ENCODE data around the gene EGLN3.

GRCh38 chr14:33879684-33880286 is 71.1 kb downstream of the EGLN3 start:
- TF ChIP-seq, protein P1, sequence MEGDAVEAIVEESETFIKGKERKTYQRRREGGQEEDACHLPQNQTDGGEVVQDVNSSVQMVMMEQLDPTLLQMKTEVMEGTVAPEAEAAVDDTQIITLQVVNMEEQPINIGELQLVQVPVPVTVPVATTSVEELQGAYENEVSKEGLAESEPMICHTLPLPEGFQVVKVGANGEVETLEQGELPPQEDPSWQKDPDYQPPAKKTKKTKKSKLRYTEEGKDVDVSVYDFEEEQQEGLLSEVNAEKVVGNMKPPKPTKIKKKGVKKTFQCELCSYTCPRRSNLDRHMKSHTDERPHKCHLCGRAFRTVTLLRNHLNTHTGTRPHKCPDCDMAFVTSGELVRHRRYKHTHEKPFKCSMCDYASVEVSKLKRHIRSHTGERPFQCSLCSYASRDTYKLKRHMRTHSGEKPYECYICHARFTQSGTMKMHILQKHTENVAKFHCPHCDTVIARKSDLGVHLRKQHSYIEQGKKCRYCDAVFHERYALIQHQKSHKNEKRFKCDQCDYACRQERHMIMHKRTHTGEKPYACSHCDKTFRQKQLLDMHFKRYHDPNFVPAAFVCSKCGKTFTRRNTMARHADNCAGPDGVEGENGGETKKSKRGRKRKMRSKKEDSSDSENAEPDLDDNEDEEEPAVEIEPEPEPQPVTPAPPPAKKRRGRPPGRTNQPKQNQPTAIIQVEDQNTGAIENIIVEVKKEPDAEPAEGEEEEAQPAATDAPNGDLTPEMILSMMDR (IDR thresholded peaks at IDR 0.05) = no peak
- TF ChIP-seq POLR2A (IDR thresholded peaks at IDR 0.05) = no peak
